Inflammatory macrophage treated with lipopolysaccharide for 4 hours (primary cell): ENCODE measurements around the gene KAT6B.
A peak's percentile ranks its signal among the peaks of the same experiment; 100 is the strongest.

Experiments used
- DNase-seq: peaks from one replicate; pipeline ENCODE4 v3.0.0-alpha.2; 2020

Gene KAT6B

GRCh38 chr10:74991435-74991834 is 165.0 kb downstream of the KAT6B start:
- peak; percentile 25 for DNase-seq

GRCh38 chr10:74992068-74992467 is 165.7 kb downstream of the KAT6B start:
- DNase-seq: no peak

- DNase-seq: no peak
These were observed 167.2 kb downstream of the KAT6B start for GRCh38 chr10:74993649-74994048.

- DNase-seq: no peak
These were observed 168.5 kb downstream of the KAT6B start for GRCh38 chr10:74994854-74995253.

- DNase-seq: no peak
These were observed 169.4 kb downstream of the KAT6B start for GRCh38 chr10:74995806-74996205.

- DNase-seq: no peak
These were observed 170.8 kb downstream of the KAT6B start for GRCh38 chr10:74997163-74997562.

- no peak for DNase-seq
These were observed 174.4 kb downstream of the KAT6B start for GRCh38 chr10:75000748-75001321.

GRCh38 chr10:75001715-75002350 is 175.4 kb downstream of the KAT6B start:
- DNase-seq: no peak

- DNase-seq: no peak
These were observed 175.9 kb downstream of the KAT6B start for GRCh38 chr10:75002351-75002725.

GRCh38 chr10:75002967-75003594 is 176.7 kb downstream of the KAT6B start:
- no peak for DNase-seq

GRCh38 chr10:75003891-75004290 is 177.5 kb downstream of the KAT6B start:
- DNase-seq: no peak

GRCh38 chr10:75007646-75008045 is 181.2 kb downstream of the KAT6B start:
- DNase-seq: no peak

- DNase-seq: no peak
These were observed 182.6 kb downstream of the KAT6B start for GRCh38 chr10:75008952-75009351.

GRCh38 chr10:75009426-75009825 is 183.0 kb downstream of the KAT6B start:
- DNase-seq: no peak

GRCh38 chr10:75010373-75010772 is 184.0 kb downstream of the KAT6B start:
- no peak for DNase-seq

GRCh38 chr10:75011221-75011620 is 184.8 kb downstream of the KAT6B start:
- DNase-seq: no peak

GRCh38 chr10:75012471-75012870 is 186.1 kb downstream of the KAT6B start:
- DNase-seq: no peak

- no peak for DNase-seq
These were observed 186.6 kb downstream of the KAT6B start for GRCh38 chr10:75013007-75013406.

GRCh38 chr10:75013522-75013921 is 187.1 kb downstream of the KAT6B start:
- DNase-seq: no peak

GRCh38 chr10:75014516-75015230 is 188.3 kb downstream of the KAT6B start:
- DNase-seq: no peak

GRCh38 chr10:75015442-75015841 is 189.0 kb downstream of the KAT6B start:
- DNase-seq: no peak

- no peak for DNase-seq
These were observed 189.9 kb downstream of the KAT6B start for GRCh38 chr10:75016325-75016724.

GRCh38 chr10:75018251-75018650 is 191.9 kb downstream of the KAT6B start:
- DNase-seq: no peak
